Inflammatory macrophage treated with lipopolysaccharide for 4 hours (primary cell): ENCODE data around the gene NR2F2.

ENCODE experiments used
- DNase-seq: peaks from one replicate; pipeline ENCODE4 v3.0.0-alpha.2; 2020

Gene NR2F2

DNA sequence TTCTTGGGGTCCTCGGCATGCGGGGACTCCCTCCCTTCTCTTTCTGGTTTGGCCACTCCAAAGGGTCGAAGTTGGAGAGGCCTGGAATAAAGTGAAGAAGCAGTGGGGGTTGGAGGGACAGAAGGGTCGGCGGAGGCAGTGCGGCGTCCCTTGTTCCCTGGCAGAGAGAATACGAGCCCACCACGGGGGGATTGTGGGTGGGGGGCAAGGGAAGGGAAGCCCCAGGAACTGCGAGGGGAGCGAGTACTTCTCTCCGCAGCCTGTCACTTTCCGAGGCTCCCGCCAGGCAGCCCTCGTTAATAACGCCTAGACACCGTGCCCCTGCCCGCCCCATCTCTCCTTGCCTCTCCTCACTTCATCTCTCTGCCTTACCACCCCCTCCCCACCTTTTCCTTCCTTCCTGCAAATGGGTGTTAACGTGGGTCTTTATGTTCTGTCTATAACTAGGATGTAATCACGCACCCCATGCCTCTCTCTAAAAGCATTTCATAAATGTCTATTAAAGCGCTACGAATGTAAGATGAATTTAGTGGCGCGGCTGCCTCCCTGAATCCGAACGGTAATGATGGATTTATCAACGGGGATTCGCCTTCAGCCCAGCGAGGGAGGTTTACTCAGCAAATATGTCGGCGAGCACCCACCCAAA, 13.7 kb downstream of the NR2F2 start:
- no peak for DNase-seq

DNA sequence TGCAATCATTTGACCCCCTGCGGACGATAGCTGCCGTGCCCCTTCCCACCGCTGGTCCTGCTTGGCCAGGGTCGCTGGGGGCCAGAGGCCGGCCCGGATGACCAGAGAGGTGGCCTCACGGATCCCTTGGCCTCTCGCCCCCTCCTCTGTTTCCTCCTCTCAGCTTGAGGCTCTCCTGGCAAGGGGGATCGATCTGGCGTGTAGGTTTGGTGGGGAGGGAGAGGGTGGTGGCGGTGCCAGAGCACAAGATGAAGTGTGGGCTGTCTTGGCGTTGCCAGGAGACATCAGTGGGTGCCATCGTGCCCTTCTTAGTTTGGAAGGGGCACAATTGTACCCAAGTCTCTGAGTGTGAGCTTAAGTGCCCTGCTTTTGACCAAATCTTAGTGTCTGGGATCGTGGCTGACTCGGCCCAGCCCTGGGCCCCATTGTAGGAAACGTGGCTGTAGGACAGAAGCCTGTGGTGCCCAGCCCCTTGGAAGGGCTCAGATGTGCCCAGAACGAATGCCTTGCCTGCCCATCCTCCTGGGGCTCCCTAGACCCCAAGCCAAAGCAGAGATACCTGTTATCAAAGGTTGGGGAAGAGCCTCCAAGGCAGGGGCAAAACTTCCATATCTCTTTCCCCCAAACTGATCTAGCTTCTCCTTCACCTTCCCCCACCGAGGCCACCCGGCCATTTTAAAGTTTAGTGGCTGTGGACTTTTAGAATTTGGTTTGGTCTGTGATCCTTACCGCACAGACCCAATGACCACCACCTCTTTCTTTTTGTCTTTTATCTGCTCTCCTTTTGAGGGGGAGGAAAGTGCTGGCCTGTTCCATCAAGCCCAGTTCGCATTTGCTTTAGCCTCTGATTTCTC, 14.4 kb downstream of the NR2F2 start:
- no peak for DNase-seq

DNA sequence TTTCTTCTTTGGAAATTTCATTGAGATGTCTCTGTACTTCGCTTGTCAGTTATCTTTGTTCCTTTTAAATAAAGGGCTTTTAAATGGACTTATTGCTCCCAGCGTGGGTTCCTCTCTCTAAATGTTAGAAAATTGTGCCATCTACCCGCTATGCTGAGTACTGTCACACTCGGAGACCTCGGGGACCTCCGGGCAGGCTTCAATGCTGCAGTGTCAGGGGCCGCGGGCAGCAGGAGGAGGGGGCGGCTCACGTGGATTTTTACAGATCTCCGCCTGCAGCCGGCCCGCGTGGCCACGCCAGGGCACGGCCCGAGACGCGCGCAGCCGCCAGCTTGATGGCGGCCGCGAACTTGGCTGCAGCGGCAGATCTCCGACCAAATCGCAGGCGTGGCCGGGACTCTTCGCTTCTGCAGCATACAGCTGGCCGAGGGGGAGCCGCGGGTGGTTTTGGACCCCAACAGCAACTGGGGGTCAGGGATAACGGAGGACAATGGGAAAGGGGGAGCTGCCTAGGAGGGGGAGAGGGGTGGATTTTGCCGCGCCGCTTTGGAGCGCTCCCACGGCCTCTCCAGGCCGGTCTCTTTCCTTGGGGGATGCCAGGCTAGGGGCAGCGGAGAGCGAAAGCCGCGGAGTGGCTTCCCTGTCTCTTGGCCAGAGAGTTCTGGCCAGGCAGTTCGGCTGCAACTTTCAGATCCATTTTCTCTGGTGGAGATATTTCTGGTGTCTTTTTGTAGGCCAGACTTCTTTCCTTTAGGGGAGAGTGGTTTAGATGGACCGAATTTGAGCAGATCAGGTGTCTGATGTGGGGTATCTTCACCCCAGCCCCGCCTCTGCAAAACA, 15.3 kb downstream of the NR2F2 start:
- peak; percentile 37 for DNase-seq

DNA sequence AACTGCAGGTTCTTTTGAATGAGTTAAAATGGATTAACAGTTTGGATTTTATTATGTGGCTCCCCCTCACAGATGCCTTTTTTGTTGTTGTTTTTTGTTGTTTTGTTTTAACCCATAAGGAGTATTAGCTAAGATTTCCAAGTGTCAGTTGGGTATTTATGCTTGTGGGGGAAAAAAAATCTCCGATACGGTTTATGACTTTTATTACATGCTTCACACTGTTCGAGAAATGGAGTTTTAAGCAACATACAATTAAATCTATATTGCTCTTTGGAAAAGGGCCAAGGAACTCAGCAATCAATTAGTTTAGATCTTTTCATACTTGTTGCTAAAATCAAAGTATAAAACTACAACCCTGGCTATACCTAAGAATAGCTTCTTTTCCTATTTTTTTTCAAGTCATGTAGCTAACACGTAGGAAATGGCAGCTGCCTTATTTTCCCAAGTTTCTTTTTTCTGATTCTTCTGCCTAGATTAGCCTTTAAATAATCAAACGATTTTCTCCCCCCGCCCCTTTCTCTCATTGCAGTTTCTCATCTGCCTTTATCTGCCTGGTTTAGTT, 16.0 kb downstream of the NR2F2 start:
- no peak for DNase-seq

DNA sequence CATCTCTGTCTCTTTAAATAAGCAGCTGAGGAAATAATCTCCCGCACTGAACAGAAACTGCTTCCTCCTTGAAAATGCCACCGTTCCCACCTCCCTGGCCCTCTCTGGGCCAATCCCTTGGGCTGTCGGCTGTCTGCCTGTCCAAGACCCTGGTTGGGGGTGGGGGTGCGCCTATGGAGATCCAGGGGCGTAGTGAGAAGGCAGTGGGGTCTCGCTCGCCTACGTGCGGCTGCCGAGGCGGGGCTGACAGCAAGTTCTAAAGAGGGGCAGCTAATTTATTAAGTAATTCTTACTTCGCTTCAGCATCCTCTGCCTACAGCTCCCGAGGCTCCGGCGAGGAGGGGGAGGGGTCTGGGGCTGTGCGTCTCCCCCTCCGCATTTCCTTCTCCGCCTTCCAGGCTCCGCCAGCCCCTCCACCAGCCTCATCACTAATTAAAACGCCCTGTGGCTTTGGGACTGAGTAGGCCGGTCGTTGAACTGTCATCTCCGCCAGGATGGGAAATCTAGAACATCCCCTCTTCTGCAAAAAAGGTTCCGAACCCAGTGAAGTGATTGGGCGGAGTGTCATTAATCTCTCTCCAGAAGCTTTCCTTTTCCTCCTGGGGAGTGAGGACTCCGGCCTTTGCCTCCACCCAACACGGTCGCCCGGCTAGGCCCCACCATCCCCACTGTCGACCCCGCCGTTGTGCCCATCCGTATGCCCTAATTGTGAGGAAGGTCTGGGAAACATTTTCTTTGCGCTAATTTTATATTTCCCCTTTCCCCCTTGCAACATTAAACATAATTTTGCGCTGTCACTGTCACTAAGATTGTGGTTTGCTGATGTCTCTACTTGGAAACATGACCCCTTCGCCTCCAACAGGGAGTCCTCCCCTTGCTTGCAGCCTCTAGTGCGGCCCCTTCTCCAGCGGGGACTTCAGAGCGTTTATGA, 16.9 kb downstream of the NR2F2 start:
- DNase-seq: no peak

DNA sequence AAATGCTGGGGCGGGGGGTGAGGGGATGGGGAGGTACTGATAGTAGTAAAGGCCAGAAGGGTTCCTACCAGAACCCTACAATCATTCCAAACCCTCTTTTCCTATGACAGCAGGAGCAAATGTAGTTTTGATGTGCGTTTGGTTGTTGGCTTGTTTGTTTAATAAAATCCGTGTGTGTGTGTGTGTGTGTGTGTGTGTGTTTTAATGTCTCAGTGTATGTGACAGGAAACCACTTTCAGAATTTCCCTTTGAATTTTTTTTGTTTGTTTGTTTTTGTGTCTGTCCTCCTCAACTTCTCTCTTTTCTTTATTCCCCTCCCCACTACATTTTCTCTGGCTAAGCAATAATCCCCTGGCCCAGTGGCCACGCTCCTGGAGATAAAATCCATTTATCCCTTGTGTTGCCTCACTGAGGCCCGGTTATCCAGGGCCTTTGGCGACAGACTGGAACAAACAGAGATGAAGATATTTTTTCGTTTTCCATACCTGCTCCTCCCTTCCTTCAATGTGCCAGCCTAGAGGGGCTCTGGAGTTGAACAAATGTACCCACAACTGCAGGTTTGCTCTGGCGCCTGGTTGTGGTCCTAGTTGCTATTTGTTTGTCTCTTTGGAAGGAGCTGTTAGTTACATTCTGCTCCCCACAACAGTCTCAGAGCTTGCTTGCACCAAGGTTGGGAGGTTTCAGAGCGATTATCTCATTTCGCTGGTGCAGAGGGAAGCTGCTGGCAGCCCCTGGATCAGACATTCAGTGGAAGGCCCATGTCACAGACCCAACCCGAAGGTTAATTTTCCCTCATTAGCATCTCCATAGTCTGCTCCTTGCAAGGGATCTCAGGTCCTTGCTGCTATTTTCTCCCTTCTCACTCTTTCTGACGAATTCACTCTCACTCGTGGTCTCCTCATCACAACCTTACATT, 17.9 kb downstream of the NR2F2 start:
- no peak for DNase-seq

DNA sequence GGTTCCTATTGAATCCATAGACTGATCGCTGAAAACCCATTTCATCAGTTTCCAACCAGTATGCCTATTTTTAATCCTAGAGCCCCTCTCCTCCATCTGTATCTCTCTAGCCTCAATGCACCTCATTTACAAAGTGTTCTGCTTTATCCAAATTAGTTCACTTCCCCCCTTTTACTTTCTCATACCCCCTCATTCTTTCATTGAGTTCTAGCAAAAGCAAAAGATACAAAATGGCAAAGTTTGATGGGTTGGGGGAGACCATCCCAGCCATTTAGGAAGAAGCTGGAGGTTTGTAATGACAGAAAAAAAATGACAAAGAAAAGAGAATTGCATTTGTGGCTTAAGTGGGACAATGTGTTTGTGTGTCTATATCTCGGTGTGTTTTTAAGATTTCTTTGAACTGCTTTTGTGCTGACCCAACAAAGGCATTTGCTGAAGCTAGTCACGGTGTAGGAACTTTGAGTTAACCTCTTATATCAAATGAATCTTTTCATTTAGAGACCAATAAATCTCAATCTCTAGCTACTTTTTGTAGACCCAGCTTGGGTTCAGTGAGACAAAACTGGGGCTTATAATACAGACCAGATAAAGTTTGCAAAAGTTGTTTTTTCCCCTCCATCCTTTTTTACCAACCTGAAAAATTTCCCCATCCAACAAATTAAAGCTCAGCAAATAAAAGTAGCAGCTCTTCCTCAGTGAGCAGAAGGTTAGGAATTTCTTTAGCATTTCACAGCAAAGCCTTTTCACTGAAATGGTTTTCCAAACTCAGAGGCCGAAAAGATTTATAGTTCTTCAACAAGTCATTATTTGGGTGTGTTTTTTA, 18.7 kb downstream of the NR2F2 start:
- DNase-seq: no peak

DNA sequence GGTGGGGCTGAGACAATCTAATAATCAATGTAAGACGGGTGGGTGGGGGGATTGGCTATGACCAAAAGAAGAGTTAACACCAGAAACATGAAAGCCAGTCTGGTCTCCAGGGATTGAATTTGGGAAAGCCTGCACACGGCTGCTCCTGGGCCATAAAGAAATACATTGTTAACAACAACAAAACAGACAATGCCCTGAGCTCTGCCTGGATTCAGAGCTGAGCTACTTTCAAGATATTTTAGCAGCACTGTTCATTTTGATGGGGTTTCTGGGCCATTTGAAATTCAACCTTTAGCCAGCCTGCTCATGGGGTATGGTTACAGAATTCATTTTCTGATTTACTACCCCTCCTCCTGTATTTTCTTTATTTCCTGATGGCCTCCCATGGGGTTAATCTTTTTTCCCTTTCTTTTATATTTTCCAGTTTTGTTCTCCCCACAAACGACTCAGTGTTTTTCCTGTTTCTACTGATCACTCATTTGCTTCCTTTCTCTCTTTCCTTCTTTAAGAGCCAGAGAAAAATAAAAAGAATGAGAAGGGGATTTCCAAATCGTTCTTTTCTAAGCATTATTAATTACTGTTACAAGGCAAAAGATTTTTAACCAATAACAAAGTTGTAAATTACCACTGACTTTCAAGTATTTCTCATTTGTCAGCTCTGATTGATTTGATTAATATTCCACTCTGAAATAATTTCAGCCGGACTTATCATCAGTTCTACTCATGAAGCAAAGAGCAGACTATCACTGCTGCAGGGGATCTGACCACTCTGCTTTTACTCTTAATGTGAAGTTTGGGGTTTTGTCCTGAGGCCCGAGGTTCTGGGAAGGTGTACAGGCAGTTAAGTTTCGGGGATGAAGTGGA, 19.6 kb downstream of the NR2F2 start:
- DNase-seq: no peak

DNA sequence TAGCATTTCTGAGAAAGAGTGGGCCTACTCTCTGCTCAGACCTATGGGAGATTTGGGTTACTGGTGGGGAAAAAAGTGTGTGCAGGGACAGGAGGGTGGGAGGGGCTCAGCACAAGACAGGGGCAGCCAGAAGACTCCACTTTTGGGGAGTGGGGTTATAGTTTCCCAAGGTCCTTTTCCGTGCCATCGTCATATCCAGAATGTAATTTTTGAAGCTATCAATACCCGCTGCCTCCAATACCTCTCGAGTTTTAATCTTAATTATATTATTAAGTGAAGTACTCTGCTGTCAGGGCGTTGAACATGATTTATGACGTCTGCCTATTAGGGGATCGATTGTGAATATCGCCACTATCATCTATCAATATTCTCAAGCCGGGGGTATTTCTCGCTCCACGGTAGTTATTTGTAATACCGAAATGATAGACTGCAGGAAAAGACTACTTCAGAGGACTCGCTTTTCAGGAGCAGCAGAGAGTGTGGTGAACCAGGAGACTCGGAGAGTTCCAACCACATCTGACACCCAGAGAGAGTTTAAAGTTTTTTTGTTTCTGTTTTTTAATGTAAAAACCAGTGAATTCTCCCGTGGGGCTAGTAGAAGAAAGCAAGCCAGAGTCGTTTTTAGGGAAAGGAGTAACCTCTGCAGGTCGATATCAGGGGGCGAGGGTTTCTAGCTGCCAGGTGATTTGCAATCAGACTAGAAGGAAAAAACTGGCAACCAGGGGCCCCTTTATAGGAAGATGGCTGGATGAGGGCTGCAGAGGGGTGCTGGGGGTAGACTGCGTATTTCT, 20.6 kb downstream of the NR2F2 start:
- no peak for DNase-seq

DNA sequence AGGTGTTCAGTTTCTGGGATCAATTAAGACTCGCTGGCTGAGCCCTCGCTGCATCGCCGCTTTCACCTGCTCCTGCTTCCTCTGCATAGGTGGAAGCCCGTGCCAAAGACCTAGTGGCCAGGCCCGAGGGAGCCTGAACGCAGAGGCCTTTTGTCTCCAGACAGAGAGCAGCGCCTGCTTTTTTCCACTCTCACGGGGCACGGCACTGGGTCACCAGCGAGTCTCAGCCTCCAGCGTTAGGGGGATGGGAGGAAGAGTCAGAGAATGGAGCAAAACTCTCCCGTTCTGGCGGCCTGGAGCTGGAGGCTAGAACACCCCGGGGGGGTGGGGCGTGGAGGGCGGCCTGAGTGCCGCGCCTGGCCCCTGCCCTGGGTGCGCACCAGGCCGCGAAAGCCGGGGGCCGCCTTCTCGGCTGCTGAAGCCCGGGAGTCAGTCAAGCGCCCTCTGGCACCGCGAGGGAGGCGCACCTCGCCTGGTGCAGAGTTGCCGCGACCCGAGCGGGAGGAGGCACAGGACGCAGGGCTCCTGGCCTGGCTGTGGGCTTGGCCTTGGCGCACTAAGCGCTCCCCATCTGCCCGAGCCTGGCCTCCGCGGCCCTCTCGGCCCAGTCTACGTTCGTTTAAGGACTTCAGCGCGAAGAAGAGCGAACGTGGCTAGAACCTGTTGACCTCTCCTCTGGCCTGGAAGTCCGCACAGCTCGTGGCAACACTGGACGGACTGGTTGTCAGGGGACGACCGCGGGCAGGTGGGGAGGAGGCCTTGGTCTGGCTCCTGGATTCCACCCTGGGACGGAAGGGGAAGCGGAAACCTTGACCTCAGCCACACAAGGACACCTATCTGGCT, 21.5 kb downstream of the NR2F2 start:
- no peak for DNase-seq

DNA sequence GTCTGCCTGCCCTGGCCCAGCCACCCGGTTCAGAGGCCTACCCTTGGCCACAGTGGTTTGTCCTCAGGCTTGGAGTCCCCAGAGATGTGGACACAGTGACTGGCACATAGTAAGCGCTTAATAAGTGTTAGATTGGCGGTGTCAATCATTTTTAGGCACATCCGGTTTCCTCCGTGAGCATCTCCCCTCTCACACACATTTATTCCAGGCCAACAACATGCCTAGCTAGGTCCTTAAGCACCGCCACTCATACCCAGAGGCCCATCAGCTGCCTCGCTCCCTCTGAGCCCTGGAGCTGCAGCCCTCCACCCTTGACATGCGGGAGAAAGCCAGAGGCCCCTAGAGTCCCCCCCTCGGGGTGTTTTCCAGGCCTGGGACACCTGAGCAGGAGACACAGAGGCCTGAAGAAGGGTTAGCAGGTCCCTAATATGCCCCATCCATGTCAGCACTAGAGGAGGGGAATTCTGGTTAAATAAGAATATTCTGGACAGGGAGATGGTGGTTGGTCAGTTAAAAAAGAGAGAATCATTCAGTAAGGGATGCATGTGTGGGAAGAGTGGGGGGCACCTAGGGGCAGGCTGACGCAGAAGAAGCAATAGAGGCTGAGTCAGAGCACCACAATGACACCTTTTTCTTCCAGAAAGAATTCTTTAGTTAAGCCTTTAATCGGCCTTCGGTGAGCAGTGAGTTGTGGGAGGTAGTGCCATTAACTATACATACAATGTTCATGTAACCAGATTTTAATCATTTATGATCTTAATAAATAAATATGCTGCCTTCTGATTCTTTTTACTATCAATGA, 22.3 kb downstream of the NR2F2 start:
- no peak for DNase-seq

DNA sequence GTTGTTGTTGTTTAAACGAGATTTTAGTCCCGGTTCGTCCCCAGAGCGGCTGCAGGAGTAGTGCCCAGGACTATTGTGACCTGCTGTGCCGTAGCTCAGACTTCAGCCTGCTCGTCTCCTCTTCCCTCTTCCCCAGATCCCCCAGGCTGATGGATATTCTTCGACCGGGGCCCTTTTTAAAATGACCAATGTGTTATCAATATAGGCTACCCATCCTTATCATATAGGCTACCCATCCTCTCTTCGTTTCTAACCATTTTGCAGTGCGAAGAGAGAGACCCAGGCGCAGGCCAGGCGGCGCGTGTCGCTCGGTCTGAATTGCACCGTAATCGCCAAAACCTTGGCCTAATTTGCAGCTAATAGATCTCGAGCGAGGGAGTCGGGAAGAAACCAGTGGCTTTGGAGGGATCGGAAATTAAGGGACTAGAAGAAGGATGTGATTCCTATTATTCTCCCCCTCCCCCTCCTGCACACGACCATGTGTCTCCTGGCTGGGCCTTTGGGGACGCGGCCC, 23.0 kb downstream of the NR2F2 start:
- DNase-seq: no peak

DNA sequence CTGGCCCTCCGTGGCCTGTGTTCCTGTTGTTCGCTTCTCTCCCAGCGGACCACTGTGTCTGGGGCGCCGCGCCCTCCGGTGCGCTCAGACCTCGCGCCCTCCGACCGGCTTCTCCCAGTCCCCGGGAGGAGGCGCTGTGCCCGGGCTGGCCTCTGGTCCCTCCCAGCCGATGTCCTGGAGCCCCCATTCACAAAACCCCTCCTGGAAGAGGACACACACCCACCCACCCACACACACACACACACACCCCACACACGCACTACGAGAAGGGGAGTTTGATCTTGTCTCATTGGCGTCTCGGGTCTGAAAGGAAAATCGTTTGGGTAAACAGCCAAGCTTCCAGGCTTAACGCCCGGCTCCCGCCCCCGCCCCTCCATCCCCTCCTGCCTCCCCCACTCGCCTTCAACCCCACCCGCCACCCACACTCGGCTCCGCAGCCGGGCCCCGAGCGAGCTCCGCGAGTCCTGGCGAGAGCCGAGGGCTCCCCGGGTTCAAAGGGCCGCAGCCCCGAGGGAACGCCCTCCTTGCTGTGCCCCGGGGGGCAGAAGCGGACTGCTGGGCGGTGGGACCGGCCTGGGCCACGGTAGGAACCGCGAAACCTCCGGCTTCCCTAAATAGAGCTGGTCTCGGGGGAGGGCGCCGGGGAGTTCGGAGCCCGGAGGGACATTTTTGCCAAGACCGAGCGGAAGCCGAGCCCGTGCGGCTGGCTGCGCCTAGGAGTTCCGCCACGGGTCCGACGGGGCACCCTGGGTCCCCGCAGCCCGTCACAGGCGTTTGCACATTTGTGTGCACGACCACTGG, 23.6 kb downstream of the NR2F2 start:
- no peak for DNase-seq

DNA sequence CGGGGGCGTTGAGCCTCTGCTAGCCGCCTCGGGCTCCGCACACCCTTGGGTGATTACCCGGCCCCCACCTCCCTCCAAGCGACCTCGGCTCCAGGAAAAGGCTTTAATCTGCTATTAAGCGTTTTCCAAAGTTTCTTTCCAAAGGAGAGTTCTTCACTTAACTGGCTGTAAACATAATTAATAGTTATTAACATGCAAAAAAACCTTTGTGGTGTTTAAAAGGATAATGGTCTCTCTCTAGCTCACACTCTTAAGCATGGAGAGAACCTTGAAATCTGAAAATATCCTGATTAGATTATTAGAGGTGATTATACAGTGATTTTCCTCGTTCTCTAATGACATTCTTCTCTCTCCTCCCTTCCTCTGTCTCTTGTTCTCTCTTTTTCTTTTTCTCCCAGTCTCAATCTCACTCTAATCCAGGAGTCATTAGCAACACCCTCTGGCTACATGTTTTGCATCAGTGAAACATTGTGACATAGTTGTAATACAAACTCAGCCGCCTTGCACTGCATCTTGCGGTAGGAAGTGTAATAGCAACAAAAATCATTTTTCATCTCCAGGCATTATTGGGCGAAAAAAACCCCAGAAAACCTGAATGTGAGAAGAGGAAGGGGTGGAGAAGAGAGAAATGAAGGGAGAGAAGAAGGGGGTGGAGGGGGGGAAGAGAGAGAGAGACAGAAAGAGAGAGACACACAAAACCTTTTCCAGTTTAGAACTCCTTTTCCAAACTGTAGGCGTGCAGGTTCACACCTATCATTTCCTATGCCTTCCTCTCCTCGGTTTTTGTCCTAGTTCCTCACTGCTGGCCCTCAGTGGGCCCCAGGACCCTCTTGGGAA, 24.4 kb downstream of the NR2F2 start:
- DNase-seq: peak; percentile 18
